HFF-Myc (cell line): ENCODE results near the gene TSEN15.
"Not testable (repeated sequence)": the region's sequence is repeated elsewhere in the genome, so short reads cannot be mapped to it uniquely, and the experiment has no call there.

Experiments used
- DNase-seq: peaks from one replicate; pipeline ENCODE4 v3.0.0-alpha.2; 2011; ENCODE audit warnings: low read depth; ENCODE audit errors: extremely low read depth
- H3K4me3 ChIP-seq: replicated peaks from 2 replicates; pipeline ENCODE4 v1.5.1; 2011; ENCODE audit warnings: low read depth, mild to moderate bottlenecking, control low read depth, low read length
- TF ChIP-seq, protein P1 (sequence below): IDR thresholded peaks from 2 replicates; pipeline ENCODE4 v1.5.1; 2012; ENCODE audit warnings: mild to moderate bottlenecking, low read depth, low read length, control low read depth; ENCODE audit errors: missing control alignments

TSEN15 gene

DNA sequence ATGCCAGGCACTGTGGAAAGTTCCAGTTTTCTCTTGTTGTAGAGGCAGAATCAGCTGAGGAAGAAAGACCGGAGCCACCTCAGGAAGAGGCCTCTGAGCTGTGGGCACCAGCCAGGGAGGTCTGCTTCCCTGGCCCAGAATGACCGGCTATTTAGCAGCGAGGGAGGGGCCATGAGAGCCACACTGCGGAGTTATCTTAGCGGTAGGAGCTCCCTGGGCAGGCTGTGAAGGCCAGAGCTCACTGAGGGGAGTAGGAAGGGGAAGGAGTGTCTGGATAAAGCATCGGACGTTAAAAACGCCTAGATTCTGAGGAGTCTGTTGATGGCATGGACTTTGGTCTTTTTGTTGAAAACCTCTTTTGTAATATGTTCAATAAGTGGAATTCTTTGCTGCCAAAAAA, 36.5 kb downstream of the TSEN15 start:
- no peak for DNase-seq
- TF ChIP-seq, protein P1, sequence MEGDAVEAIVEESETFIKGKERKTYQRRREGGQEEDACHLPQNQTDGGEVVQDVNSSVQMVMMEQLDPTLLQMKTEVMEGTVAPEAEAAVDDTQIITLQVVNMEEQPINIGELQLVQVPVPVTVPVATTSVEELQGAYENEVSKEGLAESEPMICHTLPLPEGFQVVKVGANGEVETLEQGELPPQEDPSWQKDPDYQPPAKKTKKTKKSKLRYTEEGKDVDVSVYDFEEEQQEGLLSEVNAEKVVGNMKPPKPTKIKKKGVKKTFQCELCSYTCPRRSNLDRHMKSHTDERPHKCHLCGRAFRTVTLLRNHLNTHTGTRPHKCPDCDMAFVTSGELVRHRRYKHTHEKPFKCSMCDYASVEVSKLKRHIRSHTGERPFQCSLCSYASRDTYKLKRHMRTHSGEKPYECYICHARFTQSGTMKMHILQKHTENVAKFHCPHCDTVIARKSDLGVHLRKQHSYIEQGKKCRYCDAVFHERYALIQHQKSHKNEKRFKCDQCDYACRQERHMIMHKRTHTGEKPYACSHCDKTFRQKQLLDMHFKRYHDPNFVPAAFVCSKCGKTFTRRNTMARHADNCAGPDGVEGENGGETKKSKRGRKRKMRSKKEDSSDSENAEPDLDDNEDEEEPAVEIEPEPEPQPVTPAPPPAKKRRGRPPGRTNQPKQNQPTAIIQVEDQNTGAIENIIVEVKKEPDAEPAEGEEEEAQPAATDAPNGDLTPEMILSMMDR = no peak
- H3K4me3 ChIP-seq = no peak overlapping the region

GRCh38 chr1:184093071-184093470, 41.5 kb downstream of the TSEN15 start:
- TF ChIP-seq, protein P1 = no peak
- no peak overlapping the region for H3K4me3 ChIP-seq
- DNase-seq = no peak

DNA sequence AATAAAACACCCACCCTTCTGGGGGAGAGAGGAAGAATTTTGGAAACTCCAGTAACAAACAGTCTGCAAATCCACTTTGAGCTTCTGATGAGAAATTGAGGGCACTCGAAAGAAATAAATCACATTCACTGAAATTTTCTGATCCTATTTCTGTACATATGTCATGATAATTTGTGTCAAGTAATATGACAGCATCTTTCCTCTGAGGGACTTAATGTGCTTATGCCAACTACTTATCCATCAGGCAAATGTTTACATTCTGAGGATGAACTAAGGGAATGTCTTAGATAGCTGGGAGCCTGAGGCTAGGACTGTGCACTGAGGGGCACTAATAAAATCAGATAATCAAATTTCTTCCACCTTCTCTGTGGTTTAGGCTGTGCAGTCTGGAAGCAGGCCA, 44.5 kb downstream of the TSEN15 start:
- H3K4me3 ChIP-seq = no peak overlapping the region
- no peak for DNase-seq
- TF ChIP-seq, protein P1 = no peak

GRCh38 chr1:184096580-184096979, 45.0 kb downstream of the TSEN15 start:
- H3K4me3 ChIP-seq, DNase-seq: not testable (repeated sequence)

GRCh38 chr1:184101141-184101540, 49.6 kb downstream of the TSEN15 start:
- DNase-seq = no peak
- TF ChIP-seq, protein P1 = no peak
- H3K4me3 ChIP-seq = no peak overlapping the region

- H3K4me3 ChIP-seq = no peak overlapping the region
- no peak for DNase-seq
- TF ChIP-seq, protein P1 = no peak
Measured at GRCh38 chr1:184101571-184101970, 50.0 kb downstream of the TSEN15 start.

- no peak for DNase-seq
- no peak overlapping the region for H3K4me3 ChIP-seq
- TF ChIP-seq, protein P1 = no peak
Measured at GRCh38 chr1:184110272-184111204, 59.0 kb downstream of the TSEN15 start.
